Mesenteric fat pad (tissue), 1 donor: ENCODE data around the gene ATG2A. TPM values are rescaled to one million over a fixed set of nuclear protein-coding genes. Genes with fewer than 3 reads are reported as not detected.

Experiments
- DNase-seq: peaks from one replicate; pipeline ENCODE4 v3.0.0-alpha.2; 2020; ENCODE audit warnings: low spot score
- total RNA-seq: library from RNA; stranded (reverse); fragmentation: NEBNext Ultra II Directional; extraction: Animal tissue kit (Norgen Biotek cat#: 25700); gene quantifications from one replicate; pipeline ENCODE4 v1.2.1, GENCODE V29; 2021
- donor health status: DM: yes; HTN: yes; CAD: no.

ATG2A gene
- total RNA-seq, 1 donor from 2014 or later, result 22.2 TPM

DNA sequence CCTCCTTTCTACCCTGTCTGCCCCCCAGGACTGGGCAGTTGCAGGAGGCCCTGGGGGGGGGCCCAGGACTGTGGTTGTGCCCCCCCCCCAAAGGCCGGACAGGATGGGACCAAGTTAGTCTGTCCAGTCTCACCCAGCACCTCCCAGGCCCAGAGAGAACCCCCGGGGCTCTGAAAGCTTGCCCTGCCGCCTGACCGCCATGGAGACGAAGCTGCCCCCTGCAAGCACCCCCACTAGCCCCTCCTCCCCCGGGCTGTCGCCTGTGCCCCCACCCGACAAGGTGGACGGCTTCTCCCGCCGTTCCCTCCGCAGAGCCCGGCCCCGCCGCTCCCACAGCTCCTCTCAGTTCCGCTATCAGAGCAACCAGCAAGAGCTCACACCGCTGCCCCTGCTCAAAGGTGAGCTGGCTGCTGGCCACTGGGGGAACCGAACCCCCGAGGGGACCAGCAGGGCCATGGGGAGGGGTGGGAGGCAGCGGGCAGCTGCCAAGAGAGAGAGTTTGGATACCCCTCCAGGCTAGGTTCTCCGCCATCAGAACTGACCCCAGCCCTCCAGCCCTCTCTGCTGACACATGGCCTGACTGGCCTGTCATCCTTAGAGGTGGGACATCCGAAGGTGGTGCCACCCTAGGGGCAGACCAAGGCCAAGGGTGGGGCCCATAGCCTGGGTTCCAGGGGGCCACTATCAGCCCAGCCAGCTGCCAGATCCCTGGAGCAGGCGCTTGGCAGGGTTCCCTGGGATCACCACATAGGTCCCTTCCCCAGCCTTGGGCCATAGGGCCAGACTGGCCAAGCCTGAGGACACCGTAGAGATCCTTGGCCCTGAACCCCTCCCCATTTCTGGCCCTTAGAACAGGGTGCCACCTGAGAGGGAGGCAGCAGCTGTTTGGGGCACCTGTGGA, 8.8 kb upstream of the ATG2A start:
- no peak for DNase-seq

DNA sequence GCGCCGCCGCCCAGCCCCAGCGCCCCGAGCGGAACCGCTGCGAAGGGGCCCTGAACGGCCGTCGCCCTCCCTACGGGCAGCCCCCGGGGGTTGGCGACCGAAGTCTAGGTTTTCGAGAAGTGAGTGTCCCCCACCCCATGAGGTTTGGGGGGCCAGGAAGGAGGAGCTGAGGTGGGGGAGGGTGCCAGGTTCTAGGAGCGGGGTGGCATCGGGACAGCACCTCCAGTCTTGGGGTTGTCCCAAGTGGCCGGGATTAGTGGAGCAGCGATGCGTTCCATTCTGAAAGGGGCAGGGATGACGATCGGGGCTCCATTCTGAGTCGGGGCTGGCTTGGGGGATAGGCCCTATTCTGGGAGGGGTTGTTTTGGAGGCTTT, 7.9 kb upstream of the ATG2A start:
- no peak for DNase-seq

DNA sequence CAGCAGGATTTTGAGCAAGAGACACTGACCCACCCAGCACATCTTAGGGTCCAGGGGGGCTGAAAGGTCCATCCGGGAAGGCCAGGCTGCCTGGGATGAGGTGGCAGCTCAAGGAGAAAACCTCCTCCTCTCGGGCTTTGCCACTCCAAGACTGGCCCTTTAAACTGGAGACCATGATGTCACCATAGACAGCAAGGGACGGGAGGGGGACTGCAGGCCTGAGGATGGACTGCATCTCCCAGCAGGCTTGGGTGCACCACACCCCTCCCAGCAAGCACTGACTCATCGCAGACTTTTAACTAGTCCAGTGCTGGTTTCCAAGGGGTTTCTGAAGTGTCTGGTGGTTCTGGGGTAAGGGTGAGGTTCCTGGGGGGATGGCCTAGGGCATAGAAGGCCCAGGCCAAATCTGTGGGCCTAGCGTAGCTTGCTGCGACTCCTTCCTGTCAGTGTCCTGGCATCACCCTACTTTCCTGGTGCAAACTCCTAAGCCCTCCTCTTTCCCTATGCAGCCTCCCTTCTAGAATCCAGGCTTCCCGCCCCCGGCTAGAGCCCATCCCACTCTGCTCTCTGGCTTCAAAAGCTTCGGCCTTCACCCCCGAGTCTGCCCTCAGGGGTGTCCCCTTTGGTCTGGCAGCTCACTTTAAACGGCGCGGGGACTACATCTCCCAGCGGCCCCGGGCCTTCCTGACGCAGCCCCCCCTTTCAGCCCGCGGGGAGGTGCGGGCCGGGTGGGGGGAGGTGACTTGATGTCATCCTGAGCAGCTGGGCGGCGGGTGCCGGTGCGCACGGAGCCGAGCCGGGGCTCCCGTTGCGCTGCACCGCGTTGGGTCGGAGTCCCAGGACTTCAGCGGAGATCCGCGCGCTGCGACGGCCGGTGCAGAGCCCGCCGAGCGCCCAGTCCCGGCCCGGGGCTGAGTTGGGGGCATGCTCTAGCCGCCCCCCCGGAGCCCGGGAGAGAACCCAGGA, 7.2 kb upstream of the ATG2A start, which contains the start of gene PPP2R5B:
Gene PPP2R5B (plus strand): TSS at position 746 of the 966 bp plus-strand sequence. CDS start 1,046 bp downstream, outside the sequence.
- peak; percentile 96 for DNase-seq

DNA sequence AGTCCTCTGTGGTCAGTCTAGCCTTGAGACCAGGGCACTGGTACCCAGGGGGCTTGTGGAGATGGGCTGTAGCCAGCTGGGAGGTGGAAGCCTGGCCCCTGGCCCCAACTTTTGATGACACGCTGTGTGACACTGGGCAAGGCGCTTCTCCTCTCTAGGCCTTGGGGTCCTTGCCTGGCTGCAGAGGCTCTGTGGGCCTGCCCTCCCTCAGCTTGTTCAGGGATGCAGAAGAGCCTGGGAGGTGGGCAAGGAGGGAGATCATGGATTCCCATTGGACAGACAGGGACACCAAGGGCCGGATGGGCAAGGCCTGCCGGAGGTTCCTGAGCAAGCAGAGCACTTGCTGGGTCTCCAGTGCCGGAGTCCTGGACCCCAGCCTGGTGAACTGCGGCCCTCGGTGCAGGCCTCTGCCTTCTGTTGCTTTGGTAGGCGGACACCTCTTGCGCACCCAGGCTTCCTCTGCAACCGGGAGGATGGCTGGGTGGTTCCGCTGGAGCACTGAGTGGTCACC, 6.2 kb upstream of the ATG2A start:
- no peak for DNase-seq

DNA sequence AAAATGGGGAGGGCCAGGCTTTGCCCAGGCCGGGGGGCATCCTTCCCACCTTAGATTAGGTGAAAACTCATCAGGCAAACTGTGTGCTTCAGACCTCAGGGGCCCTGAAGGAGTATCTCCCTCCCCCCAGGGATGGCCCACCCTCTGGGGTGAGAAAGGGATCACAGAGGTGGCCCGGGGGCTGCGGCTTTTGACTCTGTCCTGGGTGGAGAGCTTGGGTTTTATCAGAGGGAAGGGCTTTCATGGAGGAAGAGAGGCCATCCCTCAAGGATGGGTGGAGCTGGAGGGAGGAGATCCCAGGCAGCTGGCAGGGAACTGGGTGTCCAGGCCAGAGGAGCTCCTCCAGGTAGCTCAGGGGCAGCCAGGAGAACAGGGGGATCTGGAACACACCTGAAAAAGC, 4.4 kb upstream of the ATG2A start:
- no peak for DNase-seq

DNA sequence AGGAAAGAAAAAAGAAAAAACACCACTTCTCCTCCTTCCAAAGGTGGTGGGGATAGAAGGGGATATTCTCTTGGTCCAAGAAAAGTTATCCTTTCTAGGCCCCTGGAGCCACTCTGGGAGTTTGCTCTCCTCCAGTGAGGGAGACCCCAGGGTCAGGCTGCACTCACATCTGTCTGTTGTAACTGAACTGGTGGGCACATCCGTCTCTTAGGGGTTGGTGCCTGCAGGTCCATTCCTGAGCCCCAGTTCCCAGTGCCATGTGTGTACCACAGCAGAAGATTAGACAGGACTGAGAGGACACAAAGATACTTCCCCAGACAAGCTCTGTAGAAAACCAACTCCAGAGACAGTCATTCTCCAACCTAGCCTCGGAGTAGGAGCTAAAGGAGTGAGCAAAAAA, 3.1 kb upstream of the ATG2A start:
- no peak for DNase-seq

DNA sequence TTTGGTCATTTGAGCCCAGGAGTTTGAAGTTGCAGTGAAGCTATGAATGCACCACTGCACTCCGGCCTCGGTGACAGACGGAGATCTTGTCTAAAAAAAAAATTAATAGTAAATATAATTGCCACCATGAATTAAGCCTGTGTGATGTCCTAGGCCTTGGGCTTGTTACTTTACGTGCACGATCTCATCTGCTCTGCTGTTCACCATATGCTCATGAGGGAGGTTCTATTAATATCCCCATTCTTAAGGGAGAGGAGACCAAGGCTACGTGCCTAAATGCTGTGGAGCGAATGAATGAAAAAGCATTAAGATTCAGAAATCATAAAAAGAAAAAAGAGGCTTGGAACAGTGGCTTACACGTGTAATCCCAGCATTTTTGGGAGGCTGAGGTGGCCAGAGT, 2.6 kb upstream of the ATG2A start:
- no peak for DNase-seq

DNA sequence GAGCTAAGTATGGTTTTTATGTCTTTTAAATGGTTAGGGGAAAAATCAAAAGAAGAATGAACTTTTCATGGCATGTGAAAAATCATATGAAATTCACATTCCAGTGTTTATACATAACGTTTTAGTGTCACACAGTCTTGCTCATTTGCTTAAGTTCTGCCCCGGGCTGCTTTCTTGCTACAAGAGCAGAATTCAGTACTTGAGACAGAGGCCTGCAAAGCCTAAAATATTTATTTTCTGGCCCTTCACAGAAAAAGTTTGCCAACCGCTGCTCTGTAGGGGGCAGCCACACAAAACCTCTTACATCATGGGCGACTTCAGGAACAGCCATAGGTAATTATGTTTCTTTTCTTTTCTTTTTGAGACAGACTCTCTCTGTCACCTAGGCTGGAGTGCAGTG, 1.0 kb upstream of the ATG2A start:
- DNase-seq, result no peak

DNA sequence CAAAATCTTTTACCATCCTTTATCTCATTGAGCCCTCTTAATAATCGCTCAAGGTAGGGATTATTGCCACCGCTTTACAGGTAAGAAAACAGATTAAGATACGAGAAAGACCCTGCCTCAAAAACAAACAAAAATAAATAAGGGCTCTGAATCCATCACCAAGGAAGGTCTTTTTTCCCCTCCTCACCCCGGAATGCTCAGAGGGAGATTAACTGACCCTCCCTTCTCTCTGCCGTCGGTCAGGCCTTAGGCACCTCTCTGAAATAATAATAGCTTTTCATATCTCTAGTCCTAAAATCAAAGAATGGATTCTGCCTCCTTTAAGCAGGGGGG, 620 bp upstream of the ATG2A start:
- DNase-seq, result no peak

DNA sequence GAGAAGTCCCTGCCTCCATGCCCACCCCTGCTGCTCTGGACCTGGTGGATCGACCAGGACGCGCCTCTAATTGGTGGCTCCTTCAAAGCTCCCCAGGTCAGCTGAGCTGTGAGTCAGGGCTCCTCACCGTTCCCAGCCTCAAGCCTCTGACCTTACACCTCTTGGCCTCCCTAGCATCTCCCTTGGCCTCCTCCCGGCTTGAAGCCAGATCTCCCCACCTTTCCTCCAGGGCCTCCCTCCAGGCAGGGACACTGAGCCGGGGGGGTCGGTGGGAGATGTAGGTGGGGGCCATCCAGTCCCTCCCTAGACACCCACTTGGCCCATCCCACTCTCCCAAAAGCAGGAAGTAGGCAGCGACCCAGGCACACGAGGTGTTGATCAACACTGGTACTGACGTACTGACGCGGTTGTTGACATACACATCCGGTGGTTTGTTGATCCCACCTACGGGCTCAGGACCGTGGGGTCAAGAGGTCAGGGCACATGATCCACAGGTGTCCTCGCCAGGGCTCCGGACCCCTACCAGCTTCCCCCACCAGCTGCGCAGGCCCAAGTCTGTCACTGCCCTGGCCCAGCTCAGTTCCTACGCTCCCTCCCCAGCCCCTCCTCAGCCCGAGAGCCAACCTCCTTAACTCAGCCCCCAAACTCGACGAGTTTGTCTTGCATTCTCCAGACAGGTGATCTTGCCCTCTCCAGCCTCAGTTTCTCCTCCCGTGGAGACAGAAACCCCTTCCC, 802 bp downstream of the ATG2A start:
- no peak for DNase-seq

DNA sequence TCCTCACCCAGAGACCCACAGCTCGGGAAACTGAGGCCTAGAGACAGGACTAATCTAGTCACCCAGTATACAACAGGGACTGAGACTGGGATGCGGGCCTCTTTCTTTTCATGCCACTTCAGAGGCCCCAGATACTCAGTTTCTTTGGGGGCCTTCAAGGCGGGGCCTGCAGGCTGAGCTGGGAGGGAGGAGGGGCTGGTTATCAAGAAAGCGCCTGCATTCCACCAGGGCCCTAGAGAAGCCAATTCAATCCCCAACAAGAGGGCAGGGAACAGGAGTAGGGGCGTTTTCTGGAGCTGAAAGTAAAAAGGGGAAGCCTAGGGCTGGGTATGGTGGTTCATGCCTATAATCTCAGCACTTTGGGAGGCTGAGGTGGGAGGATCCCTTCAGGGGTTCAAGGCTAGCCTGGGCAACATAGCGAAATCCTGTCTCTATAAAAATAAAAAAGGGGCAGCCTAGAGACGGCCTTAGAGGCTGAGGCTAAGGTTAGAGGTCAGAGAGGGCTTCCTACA, 1.6 kb downstream of the ATG2A start:
- no peak for DNase-seq

DNA sequence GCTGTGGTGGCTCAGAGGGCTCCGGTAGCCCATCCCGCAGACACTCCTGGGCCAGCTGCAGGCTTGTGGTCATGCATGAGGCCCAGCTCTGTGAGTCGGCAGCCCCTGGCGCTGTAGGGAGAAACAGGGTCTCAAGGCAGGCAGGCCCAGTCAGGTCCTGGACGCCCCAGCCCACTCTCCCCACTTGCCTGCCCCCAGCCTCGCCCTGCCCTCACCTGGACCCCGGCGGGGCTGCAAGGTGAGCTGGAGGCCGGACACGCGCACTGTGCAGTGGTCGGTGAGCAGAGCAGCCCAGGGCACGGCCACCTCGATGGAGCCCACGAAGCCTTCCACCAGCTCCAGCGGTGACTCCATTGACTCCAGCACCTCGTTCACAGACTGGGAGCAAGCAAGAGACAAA, 2.9 kb downstream of the ATG2A start:
- no peak for DNase-seq

DNA sequence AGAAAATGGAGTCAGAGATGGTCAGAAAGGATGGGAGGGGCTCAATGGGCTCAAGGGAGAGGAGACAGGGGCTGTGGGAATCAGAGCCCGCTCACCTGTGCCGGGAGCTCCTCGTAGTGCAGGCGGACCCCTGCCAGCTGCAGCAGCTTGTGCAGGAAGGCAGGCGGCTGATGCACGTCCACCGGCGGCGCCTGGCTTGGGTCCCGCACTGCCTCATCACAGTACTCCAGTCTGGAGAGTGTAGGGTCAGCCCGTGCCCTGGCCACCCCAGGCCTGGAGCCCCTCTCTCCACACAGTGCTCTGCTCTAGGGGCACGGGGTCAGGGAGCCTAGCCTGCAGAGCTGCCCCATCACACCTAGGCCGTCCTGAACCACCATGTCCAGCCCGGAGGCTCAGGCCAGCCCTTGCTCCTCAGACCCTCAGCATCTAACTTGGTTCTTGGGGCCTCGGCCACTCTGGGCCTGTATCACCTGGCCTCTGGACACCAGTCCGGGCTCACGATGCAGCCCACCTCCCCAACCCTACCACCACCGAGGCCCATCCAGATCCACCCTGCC, 3.8 kb downstream of the ATG2A start:
- DNase-seq, result no peak

DNA sequence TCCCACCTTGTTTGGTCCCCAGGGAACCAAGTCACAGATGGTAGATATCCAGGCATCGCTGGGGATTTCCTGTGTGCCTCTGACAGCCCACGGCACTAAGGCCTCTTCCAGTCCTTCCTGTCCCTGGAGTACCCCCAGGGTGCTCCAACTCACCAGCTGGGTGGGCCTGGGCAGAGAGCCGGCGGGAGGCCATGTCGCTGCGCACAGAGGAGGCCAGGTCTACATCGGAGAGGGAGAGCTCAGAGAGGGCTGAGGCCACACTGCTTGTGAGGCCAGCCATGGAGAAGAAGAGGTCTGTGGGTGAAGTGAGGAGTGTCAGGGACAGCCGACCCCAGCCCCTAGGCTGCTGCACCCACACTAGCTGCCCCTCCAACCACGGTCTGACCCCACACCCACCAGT, 5.3 kb downstream of the ATG2A start:
- no peak for DNase-seq

DNA sequence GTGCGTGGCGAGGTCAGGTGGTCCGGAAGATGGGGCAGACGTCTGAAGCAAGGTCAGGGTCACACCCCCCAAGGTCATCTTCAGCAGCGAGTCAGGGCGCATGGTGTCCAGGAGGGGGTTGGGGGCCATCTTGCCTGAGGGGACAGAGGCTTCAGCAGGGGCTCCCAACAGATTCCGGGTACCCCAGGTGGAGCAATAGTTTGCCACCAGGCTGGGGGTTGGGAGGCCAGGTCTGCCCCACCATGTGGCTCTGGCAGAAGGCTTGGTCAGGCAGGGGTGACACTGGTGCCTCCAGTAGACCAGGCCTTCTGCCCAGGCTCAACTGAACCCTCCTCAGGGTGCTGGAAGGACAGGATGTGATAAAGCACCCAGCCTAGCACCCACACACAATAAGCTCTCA, 5.9 kb downstream of the ATG2A start:
- DNase-seq, result no peak

DNA sequence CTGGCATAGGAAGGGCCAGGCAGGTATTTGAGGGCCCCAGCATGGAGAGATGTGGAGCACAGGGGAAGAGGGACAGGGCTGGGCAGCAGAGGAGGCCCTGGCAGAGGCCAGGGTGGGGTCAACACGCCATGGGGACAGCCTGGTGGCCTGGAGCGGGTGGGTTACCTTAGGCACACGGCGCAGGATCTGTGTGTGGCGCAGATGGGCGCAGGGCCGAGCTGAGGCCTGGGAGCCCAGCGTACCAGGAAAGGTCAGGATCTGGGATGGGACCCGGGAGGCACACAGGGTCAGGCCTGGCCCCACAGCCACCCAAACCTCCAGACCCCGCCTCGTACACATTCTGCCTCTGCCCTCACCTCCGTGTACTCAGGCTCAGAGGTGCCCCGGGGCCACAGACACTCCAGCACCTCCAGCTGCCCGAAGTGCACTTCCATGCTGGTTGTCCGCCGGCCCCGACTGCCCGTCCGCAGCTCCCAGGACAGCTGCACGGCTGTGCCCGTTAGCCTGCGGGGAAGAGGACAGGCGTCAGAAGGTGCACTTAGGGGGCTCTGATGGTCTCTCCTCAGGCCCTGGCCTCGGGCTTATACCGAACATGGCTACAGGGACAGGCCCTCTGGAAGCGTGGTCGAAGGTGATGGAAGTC, 6.4 kb downstream of the ATG2A start:
- DNase-seq, result no peak

DNA sequence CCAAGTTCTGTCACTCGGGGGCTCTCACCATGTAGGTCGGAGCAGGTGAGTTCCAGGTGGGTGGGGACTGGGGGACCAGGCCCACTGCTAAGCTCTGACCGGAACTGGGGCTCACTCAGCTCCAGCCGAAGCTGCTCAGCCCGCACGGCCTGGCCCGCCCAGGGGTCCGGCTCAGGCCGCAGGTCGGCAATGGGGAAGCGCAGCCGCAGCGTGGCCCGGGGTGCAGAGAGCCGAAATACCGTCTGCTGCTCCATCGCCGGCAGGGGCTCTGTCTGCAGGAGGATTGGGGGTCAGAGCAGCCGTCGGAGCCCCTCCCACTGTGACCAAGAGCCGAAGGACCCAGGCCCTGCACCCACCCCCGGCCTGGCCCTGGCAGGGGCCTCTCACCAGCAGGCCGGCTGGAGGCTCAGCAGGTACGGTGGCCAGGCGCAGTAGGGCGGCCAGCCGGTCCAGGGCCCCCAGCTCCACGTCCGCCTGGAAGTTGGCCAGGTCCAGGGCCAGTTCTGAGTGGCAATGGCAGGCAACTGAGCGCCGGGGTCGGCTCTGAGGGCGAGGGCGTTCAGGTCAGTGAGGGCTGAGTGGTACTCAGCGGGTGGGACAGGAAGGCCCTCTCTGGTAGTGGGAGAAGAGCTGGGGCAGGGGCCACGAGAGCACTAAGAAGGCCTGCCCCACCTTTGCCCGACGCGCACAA, 7.2 kb downstream of the ATG2A start:
- DNase-seq, result no peak

DNA sequence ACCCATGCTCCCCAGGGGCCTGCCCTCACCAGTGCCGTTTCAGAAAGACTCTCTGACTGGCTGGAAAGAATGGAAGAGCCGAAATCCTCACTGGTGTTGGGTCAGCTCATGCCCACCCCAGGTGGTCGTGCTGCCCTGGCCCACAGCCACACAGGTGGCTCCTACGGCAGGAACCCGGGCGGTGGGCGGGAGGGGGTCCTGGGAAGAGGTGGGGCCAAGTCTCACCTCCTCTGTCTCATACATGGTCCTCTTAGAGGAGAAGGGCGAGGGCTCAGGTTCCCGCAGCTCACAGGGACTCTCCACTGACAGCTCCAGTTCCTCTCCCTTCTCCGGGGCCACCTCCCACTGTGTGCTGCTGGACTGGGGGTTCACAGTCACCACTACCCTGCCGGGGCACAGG, 8.2 kb downstream of the ATG2A start:
- no peak for DNase-seq

DNA sequence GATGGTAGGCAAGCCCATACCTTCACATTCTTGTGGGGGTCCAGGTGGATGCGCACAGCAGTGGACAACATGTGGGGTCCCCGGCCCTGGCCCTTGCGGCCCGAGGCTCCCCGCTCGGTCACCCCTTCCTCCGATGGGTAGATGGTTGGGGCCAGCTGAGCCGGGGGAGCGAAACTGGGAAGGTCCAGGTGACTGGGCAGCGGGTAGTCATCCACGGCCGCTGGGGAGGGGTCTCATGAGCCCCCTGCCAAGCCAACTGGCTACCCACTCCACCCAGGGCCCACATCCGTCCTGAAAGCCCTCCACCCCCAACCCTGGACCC, 10.7 kb downstream of the ATG2A start:
- DNase-seq, result no peak
